MG63 (cell line): Measurements from ENCODE around the gene LIN37. TPM values are rescaled to one million over a fixed set of nuclear protein-coding genes. Genes with fewer than 3 reads are reported as not detected.
A peak's percentile ranks its signal among the peaks of the same experiment; 100 is the strongest.

Experiments used
- DNase-seq: peaks from one replicate; pipeline ENCODE4 v3.0.0-alpha.2; 2020
- H3K27me3 ChIP-seq: fragments of 250-450 bp; sonication (Bioruptor Pico); 2 replicates; pipeline ENCODE4 v1.5.1; 2020; ENCODE audit warnings: mild to moderate bottlenecking, moderate library complexity
- H3K36me3 ChIP-seq: fragments of 250-450 bp; sonication (Bioruptor Pico); 2 replicates; pipeline ENCODE4 v1.5.1; 2020; ENCODE audit warnings: mild to moderate bottlenecking, moderate library complexity
- H3K4me3 ChIP-seq: fragments of 250-450 bp; sonication (Bioruptor Pico); 2 replicates; pipeline ENCODE4 v1.5.1; 2020; ENCODE audit warnings: mild to moderate bottlenecking, moderate library complexity
- H3K9me3 ChIP-seq: fragments of 250-450 bp; sonication (Bioruptor Pico); 2 replicates; pipeline ENCODE4 v1.5.1; 2020; ENCODE audit warnings: mild to moderate bottlenecking, moderate library complexity
- total RNA-seq: library from RNA; depleted of rRNA; stranded (reverse); fragments of >200 nt; shearing (Covaris generic); gene quantifications from 2 replicates; pipeline ENCODE4 v1.2.3, GENCODE V29; 2014; ENCODE audit warnings: low replicate concordance; rRNA removed

The LIN37 gene, protein sequence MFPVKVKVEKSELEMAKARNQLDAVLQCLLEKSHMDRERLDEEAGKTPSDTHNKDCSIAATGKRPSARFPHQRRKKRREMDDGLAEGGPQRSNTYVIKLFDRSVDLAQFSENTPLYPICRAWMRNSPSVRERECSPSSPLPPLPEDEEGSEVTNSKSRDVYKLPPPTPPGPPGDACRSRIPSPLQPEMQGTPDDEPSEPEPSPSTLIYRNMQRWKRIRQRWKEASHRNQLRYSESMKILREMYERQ
- 2.4 and 4.1 TPM in 2 replicates for total RNA-seq

DNA sequence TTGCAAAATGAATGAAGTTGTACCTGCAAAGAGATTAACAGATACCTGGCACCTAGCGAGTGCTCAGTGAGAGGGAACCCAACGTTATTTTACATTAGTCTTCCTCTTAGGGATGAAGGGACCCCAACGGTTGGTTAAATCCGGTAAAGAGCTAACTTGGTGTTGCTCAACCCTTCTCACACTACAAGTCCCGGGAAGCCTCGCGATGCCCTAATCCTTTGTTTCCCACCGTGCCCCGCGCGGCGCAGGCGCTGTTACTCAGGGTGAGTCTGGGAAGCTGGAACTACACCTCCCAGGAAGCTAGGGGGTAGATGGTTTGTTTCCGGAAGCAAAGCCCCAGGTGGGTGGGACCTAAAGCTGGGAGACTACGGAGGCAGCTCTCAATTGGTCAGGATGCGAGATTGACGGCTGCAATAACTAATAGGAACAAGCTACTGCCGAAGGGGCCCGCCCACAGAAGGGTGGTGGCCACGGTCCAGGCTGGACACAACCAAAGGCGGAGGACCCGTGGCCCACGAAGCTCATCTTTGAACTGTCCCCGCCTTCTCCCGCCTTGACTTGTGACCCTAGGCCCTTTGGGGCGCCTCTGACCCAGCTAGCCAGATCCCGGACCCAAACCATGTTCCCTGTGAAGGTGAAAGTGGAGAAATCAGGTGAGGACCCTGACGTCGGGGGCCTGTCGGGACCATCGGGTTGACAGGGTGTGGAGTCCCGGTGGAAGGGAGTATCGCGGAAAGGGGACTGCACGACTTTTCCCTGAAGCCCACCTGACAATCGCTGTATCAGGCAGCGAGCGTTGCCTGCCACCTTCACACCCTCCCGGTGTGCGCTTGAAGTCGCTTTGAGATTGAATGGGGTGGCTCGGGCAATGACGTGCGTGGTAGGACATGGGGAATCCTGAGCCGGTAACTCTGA, at the start of gene LIN37:
TSS of gene LIN37 (plus strand) at position 471 of the 915 bp plus-strand sequence. CDS start at position 620, 149 bp downstream.
- DNase-seq = peak; percentile 99
- H3K9me3 ChIP-seq = no peaks in the 10 kb centered on the region
- no peaks in the 10 kb centered on the region for H3K27me3 ChIP-seq
- H3K36me3 ChIP-seq = peaks cover 22% of the 10 kb centered on the region
- H3K4me3 ChIP-seq = peak within 1 kb of the TSS; percentile 92

DNA sequence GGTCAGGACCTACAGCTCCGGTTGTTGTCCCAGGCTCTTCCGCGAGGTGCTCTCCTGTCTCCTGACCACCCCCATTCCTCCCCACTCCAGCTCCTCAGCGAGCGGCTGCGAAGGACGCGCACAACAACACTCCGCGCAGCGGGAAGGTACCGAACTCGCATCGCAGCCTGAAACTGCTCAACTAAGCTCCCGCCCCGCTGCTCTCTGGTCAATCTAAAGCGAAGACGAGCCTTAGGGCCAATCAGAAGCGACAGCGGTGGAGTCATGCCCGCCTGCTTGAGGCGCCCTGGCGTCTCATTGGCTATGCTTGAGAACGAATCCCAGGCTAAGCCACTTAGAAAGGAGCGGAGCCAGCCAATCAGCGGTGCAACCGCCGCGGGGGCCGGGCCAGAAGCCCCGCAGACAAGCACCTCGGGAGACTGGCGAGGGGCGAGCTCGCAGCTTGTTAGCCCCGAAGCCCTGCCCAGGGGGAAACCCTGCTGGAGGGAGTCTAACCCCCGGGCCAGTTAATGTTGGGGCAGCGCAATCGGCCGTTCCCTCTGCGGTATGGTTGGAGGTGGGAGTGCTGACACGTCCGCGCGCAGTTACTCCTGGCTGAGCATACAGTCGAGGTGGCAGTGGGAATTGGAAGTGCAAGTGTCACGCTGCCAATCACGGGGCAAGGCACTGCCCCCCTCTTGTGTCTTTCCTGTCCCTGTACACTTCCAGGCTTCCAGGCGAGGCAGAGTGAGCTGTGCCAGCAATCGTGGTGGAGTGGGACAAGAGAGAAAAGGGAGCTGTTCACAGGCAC, 46.0 kb upstream of the LIN37 start:
- H3K4me3 ChIP-seq = peak overlapping the region; percentile 64
- H3K36me3 ChIP-seq = no peaks in the 10 kb centered on the region
- DNase-seq = peak; percentile 98
- H3K27me3 ChIP-seq = no peaks in the 10 kb centered on the region
- H3K9me3 ChIP-seq = no peaks in the 10 kb centered on the region

DNA sequence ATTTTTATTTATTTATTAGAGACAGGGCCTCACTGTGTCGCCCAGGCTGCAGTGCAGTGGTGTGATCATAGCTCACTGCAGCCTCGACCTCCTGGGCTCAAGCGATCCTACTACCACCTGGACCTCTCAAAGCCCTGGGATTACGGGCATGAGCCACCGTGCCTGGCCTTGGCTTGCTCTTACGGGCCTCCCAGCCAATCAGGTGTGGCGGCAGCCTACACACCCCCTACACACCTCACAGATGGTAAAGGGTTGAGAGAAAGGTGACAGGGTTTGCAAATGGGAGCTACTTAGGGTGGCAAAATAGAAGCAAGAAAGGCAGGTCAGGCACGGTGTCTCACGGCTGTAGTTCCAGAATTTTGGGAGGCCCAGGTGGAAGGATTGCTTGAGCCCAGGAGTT, 45.0 kb upstream of the LIN37 start:
- DNase-seq = no peak
- H3K27me3 ChIP-seq = no peaks in the 10 kb centered on the region
- no peak overlapping the region; the same call in 1 of the 2 replicates for H3K4me3 ChIP-seq
- no peaks in the 10 kb centered on the region for H3K36me3 ChIP-seq
- no peaks in the 10 kb centered on the region for H3K9me3 ChIP-seq

- H3K27me3 ChIP-seq = no peaks in the 10 kb centered on the region
- H3K36me3 ChIP-seq = no peaks in the 10 kb centered on the region
- H3K4me3 ChIP-seq = no peak within 1 kb of the TSS
- H3K9me3 ChIP-seq = no peaks in the 10 kb centered on the region
- DNase-seq = peak; percentile 22
Measured at GRCh38 chr19:35704218-35704617, 44.2 kb upstream of the LIN37 start, which contains the start of gene ZBTB32. Gene ZBTB32 (plus strand): TSS chr19:35704558. CDS start chr19:35714627, 10,069 bp downstream.

GRCh38 chr19:35708391-35708790, 40.0 kb upstream of the LIN37 start:
- Histone ChIP-seq H3K9me3 (no peaks in the 10 kb centered on the region), H3K4me3 (no peak overlapping the region), H3K27me3 (no peaks in the 10 kb centered on the region), H3K36me3 (no peaks in the 10 kb centered on the region)
- DNase-seq = no peak

- DNase-seq = peak; percentile 26
- Histone ChIP-seq H3K4me3 (no peak overlapping the region), H3K27me3 (no peaks in the 10 kb centered on the region), H3K9me3 (no peaks in the 10 kb centered on the region), H3K36me3 (no peaks in the 10 kb centered on the region)
Measured at GRCh38 chr19:35710784-35711723, 37.3 kb upstream of the LIN37 start.

- no peaks in the 10 kb centered on the region for H3K36me3 ChIP-seq
- H3K27me3 ChIP-seq = no peaks in the 10 kb centered on the region
- H3K9me3 ChIP-seq = no peaks in the 10 kb centered on the region
- DNase-seq = no peak
- no peak overlapping the region for H3K4me3 ChIP-seq
Measured at GRCh38 chr19:35712567-35713505, 35.5 kb upstream of the LIN37 start.

DNA sequence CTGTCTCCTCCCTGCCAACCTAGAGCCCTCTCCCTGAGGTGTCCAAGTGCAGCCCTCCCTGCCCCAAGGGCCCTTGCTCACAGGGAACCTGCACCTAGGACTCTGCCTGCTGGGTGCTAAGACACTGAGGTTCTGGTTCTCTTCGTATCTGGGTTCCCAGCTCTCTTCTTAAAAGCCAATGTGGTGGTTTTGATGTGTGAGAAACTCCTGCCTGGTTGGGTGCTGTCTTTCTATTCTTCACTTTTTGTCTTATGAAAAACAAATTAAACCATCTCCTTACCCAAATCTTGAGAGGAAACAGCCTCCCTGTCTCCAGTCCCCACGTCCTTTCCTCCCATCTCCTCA, 34.9 kb upstream of the LIN37 start:
- Histone ChIP-seq H3K27me3 (no peaks in the 10 kb centered on the region), H3K9me3 (no peaks in the 10 kb centered on the region), H3K36me3 (peaks cover 2% of the 10 kb centered on the region), H3K4me3 (no peak overlapping the region)
- no peak for DNase-seq

- Histone ChIP-seq H3K9me3 (no peaks in the 10 kb centered on the region), H3K4me3 (no peak overlapping the region), H3K36me3 (peaks cover 7% of the 10 kb centered on the region), H3K27me3 (no peaks in the 10 kb centered on the region)
- DNase-seq = no peak
Measured at GRCh38 chr19:35713904-35714495, 34.4 kb upstream of the LIN37 start.

DNA sequence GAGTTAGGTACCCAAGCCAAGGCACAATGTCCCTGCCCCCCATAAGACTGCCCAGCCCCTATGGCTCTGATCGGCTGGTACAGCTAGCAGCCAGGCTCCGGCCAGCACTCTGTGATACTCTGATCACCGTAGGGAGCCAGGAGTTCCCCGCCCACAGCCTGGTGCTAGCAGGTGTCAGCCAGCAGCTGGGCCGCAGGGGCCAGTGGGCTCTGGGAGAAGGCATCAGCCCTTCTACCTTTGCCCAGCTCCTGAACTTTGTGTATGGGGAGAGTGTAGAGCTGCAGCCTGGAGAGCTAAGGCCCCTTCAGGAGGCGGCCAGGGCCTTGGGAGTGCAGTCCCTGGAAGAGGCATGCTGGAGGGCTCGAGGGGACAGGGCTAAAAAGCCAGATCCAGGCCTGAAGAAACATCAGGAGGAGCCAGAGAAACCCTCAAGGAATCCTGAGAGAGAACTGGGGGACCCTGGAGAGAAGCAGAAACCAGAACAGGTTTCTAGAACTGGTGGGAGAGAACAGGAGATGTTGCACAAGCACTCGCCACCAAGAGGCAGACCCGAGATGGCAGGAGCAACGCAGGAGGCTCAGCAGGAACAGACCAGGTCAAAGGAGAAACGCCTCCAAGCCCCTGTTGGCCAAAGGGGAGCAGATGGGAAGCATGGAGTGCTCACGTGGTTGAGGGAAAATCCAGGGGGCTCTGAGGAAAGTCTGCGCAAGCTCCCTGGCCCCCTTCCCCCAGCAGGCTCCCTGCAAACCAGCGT, 33.6 kb upstream of the LIN37 start:
- no peak overlapping the region for H3K4me3 ChIP-seq
- H3K27me3 ChIP-seq = no peaks in the 10 kb centered on the region

DNA sequence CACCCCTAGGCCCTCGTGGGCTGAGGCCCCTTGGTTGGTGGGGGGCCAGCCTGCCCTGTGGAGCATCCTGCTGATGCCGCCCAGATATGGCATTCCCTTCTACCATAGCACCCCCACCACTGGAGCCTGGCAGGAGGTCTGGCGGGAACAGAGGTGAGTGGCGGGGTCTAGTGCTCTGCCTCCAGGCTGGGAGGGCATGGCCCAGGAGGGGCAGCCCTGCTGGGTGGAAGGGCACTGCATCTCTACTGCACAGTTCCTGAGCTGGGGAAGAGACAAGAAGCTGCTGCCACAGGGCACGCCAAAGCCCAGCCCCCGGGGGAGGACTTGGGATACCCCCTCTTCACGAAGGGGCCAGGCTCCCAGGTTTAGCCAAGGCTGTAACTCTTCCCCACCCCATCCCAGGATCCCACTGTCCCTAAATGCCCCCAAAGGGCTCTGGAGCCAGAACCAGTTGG, 33.0 kb upstream of the LIN37 start:
- Histone ChIP-seq H3K36me3 (peaks cover 19% of the 10 kb centered on the region), H3K27me3 (no peaks in the 10 kb centered on the region), H3K9me3 (no peaks in the 10 kb centered on the region), H3K4me3 (peak overlapping the region; percentile 89; the same call in 1 of the 2 replicates)
- DNase-seq = no peak

More for the DNA sequence above, 33.6 kb upstream of the LIN37 start:
- no peak for DNase-seq
- Histone ChIP-seq H3K36me3 (peaks cover 14% of the 10 kb centered on the region), H3K9me3 (no peaks in the 10 kb centered on the region)

DNA sequence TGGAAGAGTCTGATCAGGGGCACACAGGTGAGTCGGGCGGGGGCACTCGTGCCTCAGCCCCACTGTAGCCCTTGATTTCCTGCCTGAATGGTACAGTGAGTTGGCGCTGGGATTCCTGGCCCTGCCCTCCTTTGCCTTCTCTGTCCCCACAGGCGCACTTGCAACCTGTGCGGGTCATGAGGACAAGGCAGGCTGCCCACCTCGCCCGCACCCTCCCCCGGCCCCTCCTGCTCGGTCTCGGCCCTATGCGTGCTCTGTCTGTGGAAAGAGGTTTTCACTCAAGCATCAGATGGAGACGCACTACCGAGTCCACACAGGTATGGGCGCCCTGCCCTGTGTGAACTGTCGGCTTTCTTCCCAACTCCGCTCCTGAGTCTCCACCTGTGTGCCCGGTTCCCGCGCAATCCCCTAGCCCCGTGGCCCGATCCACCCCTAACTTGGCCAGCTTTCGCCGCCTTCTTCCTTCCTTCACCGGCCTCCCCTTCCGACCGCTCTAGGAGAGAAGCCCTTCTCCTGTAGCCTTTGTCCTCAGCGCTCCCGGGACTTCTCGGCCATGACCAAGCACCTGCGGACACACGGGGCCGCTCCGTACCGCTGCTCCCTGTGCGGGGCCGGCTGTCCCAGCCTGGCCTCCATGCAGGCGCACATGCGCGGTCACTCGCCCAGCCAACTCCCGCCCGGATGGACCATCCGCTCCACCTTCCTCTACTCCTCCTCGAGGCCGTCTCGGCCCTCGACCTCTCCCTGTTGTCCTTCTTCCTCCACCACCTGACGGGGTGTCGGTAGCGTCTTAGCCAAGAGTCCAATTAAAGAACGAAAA, 32.2 kb upstream of the LIN37 start:
- peak; percentile 55 for DNase-seq

More for the DNA sequence above, 32.2 kb upstream of the LIN37 start:
- Histone ChIP-seq H3K9me3 (no peaks in the 10 kb centered on the region), H3K4me3 (peak overlapping the region; percentile 89), H3K27me3 (no peaks in the 10 kb centered on the region), H3K36me3 (peaks cover 22% of the 10 kb centered on the region)
